GM12878 (cell line): ENCODE data around the gene C14orf93. TPM values are rescaled to one million over a fixed set of nuclear protein-coding genes. Genes with fewer than 3 reads are reported as not detected.
"Not testable (repeated sequence)": the region's sequence is repeated elsewhere in the genome, so short reads cannot be mapped to it uniquely, and the experiment has no call there.

Experiments
- ATAC-seq: fragments of 200-7000 bp; cut with Tn5 transposase; 3 replicates; pipeline ENCODE4 v1.9.1; 2020; ENCODE audit warnings: mild to moderate bottlenecking, moderate library complexity
- BruUV-seq: library from RNA; stranded (reverse); fragments of 400-500 nt; replicated peaks from 2 replicates; lab custom pipeline; 2021; lab: Mats Ljungman, UMichigan
- CTCF ChIA-PET: fragments of 300-600 bp; sonication (Branson Sonifier 250); formaldehyde crosslinking; extraction: SDS; loops from one replicate; lab custom pipeline; 2021; ENCODE audit warnings: inconsistent platforms; lab: Yijun Ruan, JAX
- POLR2A ChIA-PET: fragments of 350-600 bp; formaldehyde crosslinking; extraction: SDS; loops from one replicate; lab custom pipeline; 2021; ENCODE audit warnings: inconsistent platforms; lab: Charles Lee
- RAD21 ChIA-PET: fragments of 300-600 bp; sonication (Branson Sonifier 250); formaldehyde crosslinking; loops from one replicate; lab custom pipeline; 2023; ENCODE audit warnings: antibody characterized with exemption; ENCODE audit not compliant: unreplicated experiment; lab: Charles Lee
- SMC1A ChIA-PET: fragments of 300-600 bp; sonication (Branson Sonifier 250); formaldehyde crosslinking; loops from one replicate; lab custom pipeline; 2023; ENCODE audit not compliant: unreplicated experiment, uncharacterized antibody; lab: Charles Lee
- DNase-seq: peaks from one replicate; pipeline ENCODE4 v3.0.0-alpha.2; 2011; ENCODE audit warnings: low read depth, low spot score
- FAIRE-seq: peaks from 3 replicates; lab custom pipeline; 2011; peaks lifted over from hg19 to GRCh38; lab: Jason Lieb, UNC
- H2AFZ ChIP-seq: 2 replicates; pipeline ENCODE4 v1.6.0; 2011; ENCODE audit warnings: low read depth, low read length, control low read depth; ENCODE audit not compliant: control insufficient read depth
- H3K27ac ChIP-seq: 2 replicates; pipeline ENCODE4 v1.5.1; 2011; ENCODE audit warnings: control low read depth; ENCODE audit not compliant: control insufficient read depth, insufficient read depth
- H3K27me3 ChIP-seq, 2 experiments: replicated peaks in 1 of 2; 2 replicates each; pipeline versions ENCODE4 v1.6.0 to v1.6.1; 2011; ENCODE audit warnings: low read length in 1 of 2; ENCODE audit not compliant: control insufficient read depth in 2 of 2, insufficient read depth in 2 of 2
- H3K36me3 ChIP-seq, 2 experiments: 2 replicates each; pipeline ENCODE4 v1.5.1; 2011; ENCODE audit warnings: low read length in 1 of 2; ENCODE audit not compliant: control insufficient read depth in 2 of 2, insufficient read depth in 2 of 2
- H3K4me1 ChIP-seq: 2 replicates; pipeline ENCODE4 v1.6.1; 2011; ENCODE audit warnings: mild to moderate bottlenecking, low read length, moderate library complexity, mixed read lengths; ENCODE audit not compliant: control insufficient read depth, insufficient read depth
- H3K4me2 ChIP-seq: 2 replicates; pipeline ENCODE4 v1.6.0; 2011; ENCODE audit warnings: control low read depth; ENCODE audit not compliant: control insufficient read depth, insufficient read depth
- H3K4me3 ChIP-seq: fragments of 200-600 bp; sonication (generic); 2 replicates; pipeline ENCODE4 v1.5.1; 2016
- H3K79me2 ChIP-seq: 2 replicates; pipeline ENCODE4 v1.6.0; 2011; ENCODE audit warnings: low read length; ENCODE audit not compliant: control insufficient read depth, insufficient read depth
- H3K9ac ChIP-seq: 2 replicates; pipeline ENCODE4 v1.8.0; 2011; ENCODE audit warnings: low read length, control low read depth, mixed read lengths; ENCODE audit not compliant: control insufficient read depth, insufficient read depth
- H3K9me3 ChIP-seq: replicated peaks from 3 replicates; pipeline ENCODE4 v1.5.1; 2011; ENCODE audit warnings: mild to moderate bottlenecking, low read length; ENCODE audit not compliant: control insufficient read depth, insufficient read depth
- H4K20me1 ChIP-seq: 2 replicates; pipeline ENCODE4 v1.6.0; 2011; ENCODE audit not compliant: control insufficient read depth, insufficient read depth
- ATF7 ChIP-seq: fragments of 450-650 bp; IDR thresholded peaks from 2 replicates; pipeline ENCODE4 v1.6.1; 2016; ENCODE audit warnings: low read depth, mild to moderate bottlenecking
- BHLHE40 ChIP-seq, 2 experiments: fragments of 450-650 bp in 1 of 2; IDR thresholded peaks; 2 replicates each; pipeline ENCODE4 v1.6.1; 2011 to 2017; ENCODE audit warnings: low read depth in 2 of 2, borderline replicate concordance in 1 of 2, improper control_type of control experiment in 1 of 2, low read length in 1 of 2, mild to moderate bottlenecking in 1 of 2
- CEBPB ChIP-seq, 2 experiments: fragments of 150-350 bp in 1 of 2; IDR thresholded peaks; 2 replicates each; pipeline ENCODE4 v1.6.1; 2012 to 2014; ENCODE audit warnings: low read depth in 2 of 2, low read length in 2 of 2, borderline replicate concordance in 1 of 2, inconsistent platforms in 1 of 2
- CHD1 ChIP-seq: IDR thresholded peaks from 2 replicates; pipeline ENCODE4 v1.6.1; 2012; ENCODE audit warnings: low read depth, low read length, improper control_type of control experiment
- DPF2 ChIP-seq: fragments of 450-650 bp; IDR thresholded peaks from 2 replicates; pipeline ENCODE4 v1.6.1; 2017; ENCODE audit warnings: mild to moderate bottlenecking
- HDGF ChIP-seq: fragments of 450-650 bp; IDR thresholded peaks from 2 replicates; pipeline ENCODE4 v1.6.1; 2016; ENCODE audit warnings: antibody characterized with exemption
- JUND ChIP-seq: IDR thresholded peaks from 2 replicates; pipeline ENCODE4 v1.6.1; 2012; ENCODE audit warnings: low read depth, mild to moderate bottlenecking, low read length, improper control_type of control experiment, moderate library complexity
- PAX5 ChIP-seq: IDR thresholded peaks from 2 replicates; pipeline ENCODE4 v1.6.1; 2011; ENCODE audit warnings: low read depth, low read length, borderline replicate concordance
- RELA ChIP-seq: fragments of 450-650 bp; IDR thresholded peaks from 2 replicates; pipeline ENCODE4 v1.8.0; 2014; ENCODE audit warnings: borderline replicate concordance; ENCODE audit not compliant: partially characterized antibody
- RUNX3 ChIP-seq: IDR thresholded peaks from 2 replicates; pipeline ENCODE4 v1.6.1; 2012; ENCODE audit warnings: low read length, inconsistent platforms
- SMARCA5 ChIP-seq: fragments of 450-650 bp; IDR thresholded peaks from 2 replicates; pipeline ENCODE4 v1.6.1; 2017; ENCODE audit warnings: mild to moderate bottlenecking
- ZNF207 ChIP-seq: fragments of 450-650 bp; IDR thresholded peaks from 2 replicates; pipeline ENCODE4 v1.6.1; 2014; ENCODE audit warnings: antibody characterized with exemption, mild to moderate bottlenecking, borderline replicate concordance
- ZNF274 ChIP-seq: IDR thresholded peaks from one replicate; pipeline ENCODE4 v1.8.0; 2011; ENCODE audit not compliant: insufficient read length, insufficient read depth
- WGBS: methylation state at CpG from one replicate; pipeline ENCODE4 v1.1.6; 2016; ENCODE audit warnings: low lambda C conversion rate; ENCODE audit not compliant: insufficient replicate concordance, insufficient coverage; ENCODE audit errors: missing lambda C conversion rate; 5-methylcytosine and 5-hydroxymethylcytosine counted together
- in situ Hi-C: fragments of 300-500 bp; cut with MboI; formaldehyde crosslinking; loops from 9 replicates; pipeline ENCODE4 v1.14.3; 2018; ENCODE audit warnings: mixed read lengths
- intact Hi-C: fragments of 100-400 bp; cut with micrococcal nuclease; formaldehyde crosslinking; loops from one replicate; pipeline ENCODE4 v1.14.2; 2022; ENCODE audit not compliant: unreplicated experiment
- polyA plus RNA-seq, 11 experiments: library from polyadenylated mRNA; depleted of rRNA in 4 of 11; unstranded in 6 of 11; stranded (reverse) in 5 of 11; fragments of >200 nt; fragmentation: Nextera tagmentation in 4 of 11; fragmentation: Illumina TruSeq in 1 of 11; extraction: Ambion mirVana in 4 of 11; extraction: Trizol in 1 of 11; gene quantifications; 1 replicate in 1 of 11; 2 replicates in 10 of 11; pipeline versions ENCODE4 v1.2.1 to v1.2.3, GENCODE V29; 2011 to 2016; ENCODE audit warnings: inconsistent platforms in 2 of 11, missing spikeins in 2 of 11, low read depth in 1 of 11
- total RNA-seq, 4 experiments: library from RNA; depleted of rRNA in 3 of 4; stranded (reverse); fragments of >200 nt in 3 of 4; fragmentation: Illumina TruSeq in 1 of 4; extraction: Trizol in 1 of 4; gene quantifications; 2 replicates each; pipeline versions ENCODE4 v1.2.1 to v1.2.3, GENCODE V29; 2013 to 2021
- TF ChIP-seq, protein P1 (sequence below): IDR thresholded peaks from 2 replicates; pipeline ENCODE4 v1.6.1; 2012; ENCODE audit warnings: low read depth, low read length, improper control_type of control experiment

The C14orf93 gene
- total and polyA plus RNA-seq, 10 of the 15 experiments (the other 5 are each of a cell fraction or from before 2014, with no cell fraction given), result 1.8 to 13.9 (median 10.2) TPM

DNA sequence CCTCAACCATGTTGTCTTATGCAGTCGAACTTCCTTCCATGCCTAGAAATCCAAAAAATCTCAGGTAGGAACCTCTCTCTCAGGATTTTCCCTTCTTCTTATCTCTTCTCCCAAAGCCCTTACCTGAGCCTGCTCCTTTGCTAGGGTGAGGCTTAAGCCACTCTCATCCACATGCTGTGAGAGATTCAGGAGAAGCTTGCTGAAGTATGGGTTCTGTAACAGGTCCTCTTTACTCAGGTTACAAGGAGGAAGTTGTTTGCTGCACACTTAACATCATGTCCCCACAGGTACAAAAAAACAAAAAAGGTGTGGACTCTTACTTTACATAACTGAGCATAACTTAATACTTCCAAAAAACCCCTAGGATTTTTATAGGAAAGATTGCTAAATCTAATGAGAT, 57.5 kb downstream of the C14orf93 start:
- no TSS peak for BruUV-seq
- no peak overlapping the region for H3K4me2 ChIP-seq
- ChIA-PET POLR2A (interaction anchor here (0.6 kb wide), 1 partner anchor 128 kb away, joined by 3 read pairs; no protein-coding TSS in a partner anchor), CTCF (interaction anchor here (1.2 to 5.6 kb wide), 4 partner anchors 22 to 657 kb away, joined by 3 to 56 read pairs (median 8); partner anchors contain the start of gene PRMT5), SMC1A (no interaction called here), RAD21 (interaction anchor here (1.1 kb wide), 1 partner anchor 31 kb away, joined by 3 read pairs; no protein-coding TSS in a partner anchor)
- H3K4me1 ChIP-seq, result no peaks in the 10 kb centered on the region
- no peak overlapping the region for H3K27ac ChIP-seq
- H3K36me3 ChIP-seq, result peaks cover 0 to 9% of the 10 kb centered on the region in 2 experiments; a peak in 3 of 4 replicates
- H3K9me3 ChIP-seq, result no peaks in the 10 kb centered on the region
- no peak for ATAC-seq
- 45% methylated on average over 1 of the region's 1 CpG for WGBS
- DNase-seq, result no peak
- H3K79me2 ChIP-seq, result peaks cover 8% of the 10 kb centered on the region
- no peak overlapping the region for H3K9ac ChIP-seq
- in situ Hi-C loops, result no loop called here
- no peak for TF ChIP-seq PAX5
- TF ChIP-seq CEBPB (IDR thresholded peaks at IDR 0.05; ENCODE audit: borderline replicate concordance in 1 of 2, low read depth in 2 of 2, low read length in 2 of 2), result no peak
- TF ChIP-seq ZNF274, result no peak
- TF ChIP-seq, protein P1, sequence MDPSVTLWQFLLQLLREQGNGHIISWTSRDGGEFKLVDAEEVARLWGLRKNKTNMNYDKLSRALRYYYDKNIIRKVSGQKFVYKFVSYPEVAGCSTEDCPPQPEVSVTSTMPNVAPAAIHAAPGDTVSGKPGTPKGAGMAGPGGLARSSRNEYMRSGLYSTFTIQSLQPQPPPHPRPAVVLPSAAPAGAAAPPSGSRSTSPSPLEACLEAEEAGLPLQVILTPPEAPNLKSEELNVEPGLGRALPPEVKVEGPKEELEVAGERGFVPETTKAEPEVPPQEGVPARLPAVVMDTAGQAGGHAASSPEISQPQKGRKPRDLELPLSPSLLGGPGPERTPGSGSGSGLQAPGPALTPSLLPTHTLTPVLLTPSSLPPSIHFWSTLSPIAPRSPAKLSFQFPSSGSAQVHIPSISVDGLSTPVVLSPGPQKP, result no peak
- no peak for TF ChIP-seq ATF7
- no peak for TF ChIP-seq JUND
- no peak for TF ChIP-seq HDGF
- TF ChIP-seq RELA, result no peak
- TF ChIP-seq BHLHE40 (IDR thresholded peaks at IDR 0.05; ENCODE audit: borderline replicate concordance in 1 of 2, low read depth in 2 of 2, low read length in 1 of 2), result no peak
- TF ChIP-seq CHD1, result no peak
- no peak for TF ChIP-seq DPF2
- no peak for TF ChIP-seq SMARCA5
- no peak for TF ChIP-seq ZNF207
- no peak for TF ChIP-seq RUNX3
- no peaks in the 10 kb centered on the region for H3K27me3 ChIP-seq
- no peak overlapping the region for H3K4me3 ChIP-seq
- no peak overlapping the region for H2AFZ ChIP-seq
- FAIRE-seq, result no peak
- intact Hi-C loops, result no loop called here
- H4K20me1 ChIP-seq, result no peaks in the 10 kb centered on the region

DNA sequence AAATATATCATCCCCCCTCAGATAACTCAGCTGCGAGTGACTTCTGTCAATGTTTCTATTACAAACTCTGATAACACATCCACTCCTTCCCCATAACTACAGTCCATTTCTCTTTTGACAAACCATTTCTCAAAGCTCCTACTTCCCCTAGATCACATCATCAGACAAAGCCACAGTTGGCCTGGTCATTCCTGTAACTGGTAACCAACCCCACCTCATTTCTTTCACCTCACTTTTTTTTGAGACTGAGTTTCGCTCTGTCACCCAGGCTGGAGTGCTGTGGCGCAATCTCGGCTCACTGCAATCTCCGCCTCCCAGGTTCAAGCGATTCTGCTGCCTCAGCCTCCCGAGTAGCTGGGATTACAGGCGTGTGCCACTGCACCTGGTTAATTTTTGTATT, 58.1 kb downstream of the C14orf93 start:
- H3K4me2 ChIP-seq, H3K27me3 ChIP-seq, H3K9ac ChIP-seq, in situ Hi-C loops, BruUV-seq, POLR2A ChIA-PET, FAIRE-seq, H3K9me3 ChIP-seq, H4K20me1 ChIP-seq, H3K4me3 ChIP-seq, H2AFZ ChIP-seq, DNase-seq, ATAC-seq, H3K4me1 ChIP-seq, H3K27ac ChIP-seq, H3K79me2 ChIP-seq, intact Hi-C loops: not testable (repeated sequence)
- ChIA-PET CTCF (interaction anchor here (1.4 to 2.9 kb wide), 3 partner anchors 22 to 117 kb away, joined by 3 to 8 read pairs (median 7); partner anchors contain the start of gene PRMT5), SMC1A (interaction anchor here (0.8 to 1.7 kb wide), 3 partner anchors 11 to 22 kb away, joined by 3 to 4 read pairs (median 3); partner anchors contain the start of gene PRMT5), RAD21 (interaction anchor here (0.7 to 1.1 kb wide), 2 partner anchors 32 to 57 kb away, joined by 3 read pairs; no protein-coding TSS in a partner anchor)
- H3K36me3 ChIP-seq, result peaks cover 0 to 14% of the 10 kb centered on the region in 2 experiments; a peak in 3 of 4 replicates
- 94% methylated on average over 8 of the region's 8 CpGs for WGBS
